HG02970 (cell line): ENCODE results near the gene IFNLR1.
"Not testable (repeated sequence)": the region's sequence is repeated elsewhere in the genome, so short reads cannot be mapped to it uniquely, and the experiment has no call there.

Source experiments
- ATAC-seq: cut with Tn5 transposase; IDR thresholded peaks from one replicate; pipeline ENCODE4 v1.9.1; 2021; ENCODE audit warnings: mild to moderate bottlenecking, moderate library complexity, moderate number of reproducible peaks; ENCODE audit not compliant: unreplicated experiment, low FRiP score

The IFNLR1 gene

DNA sequence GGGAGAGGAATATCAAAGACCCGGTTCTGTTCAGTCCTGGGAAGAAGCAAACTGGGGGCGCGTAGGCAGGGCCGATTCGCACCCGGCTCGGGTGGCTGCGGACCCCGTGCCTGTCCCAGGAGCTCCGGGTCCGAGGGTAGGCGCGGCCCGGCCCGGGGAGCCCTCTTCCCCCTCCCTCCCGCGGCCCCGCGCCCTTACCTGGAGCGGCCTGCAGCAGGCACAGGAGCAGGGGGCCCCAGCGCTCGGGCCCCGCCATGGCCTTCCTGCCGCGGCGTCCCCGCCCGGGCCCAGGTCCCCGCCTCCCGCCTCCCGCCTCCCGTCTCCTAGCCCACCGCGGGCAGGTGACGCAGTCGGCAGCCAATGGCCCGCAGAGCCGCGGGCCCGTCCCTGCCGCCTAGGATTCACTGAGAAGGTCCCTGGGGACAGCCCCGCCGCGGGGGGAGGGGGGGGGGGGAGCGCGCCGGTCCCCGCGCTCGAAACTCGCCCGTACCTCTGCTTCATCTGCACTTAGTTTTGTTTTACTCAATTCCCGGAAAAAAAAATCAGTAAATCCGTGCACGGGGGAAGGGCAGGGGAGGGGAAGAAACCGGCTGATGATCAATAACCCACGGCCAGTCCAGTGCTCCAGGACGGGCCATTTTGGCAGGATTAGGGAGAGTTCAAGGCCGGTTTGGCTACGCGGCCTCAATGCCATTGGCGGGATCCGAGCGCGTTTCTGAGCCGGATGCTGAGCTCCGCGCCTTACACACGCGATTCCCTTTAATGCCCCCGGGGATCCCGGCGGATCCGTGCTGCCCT is at the start of gene IFNLR1:
Gene IFNLR1, minus strand, starts transcription at position 297 of the 798 bp plus-strand sequence. Its CDS starts 41 bp downstream, at position 256.
- ATAC-seq, result peak; percentile 37

DNA sequence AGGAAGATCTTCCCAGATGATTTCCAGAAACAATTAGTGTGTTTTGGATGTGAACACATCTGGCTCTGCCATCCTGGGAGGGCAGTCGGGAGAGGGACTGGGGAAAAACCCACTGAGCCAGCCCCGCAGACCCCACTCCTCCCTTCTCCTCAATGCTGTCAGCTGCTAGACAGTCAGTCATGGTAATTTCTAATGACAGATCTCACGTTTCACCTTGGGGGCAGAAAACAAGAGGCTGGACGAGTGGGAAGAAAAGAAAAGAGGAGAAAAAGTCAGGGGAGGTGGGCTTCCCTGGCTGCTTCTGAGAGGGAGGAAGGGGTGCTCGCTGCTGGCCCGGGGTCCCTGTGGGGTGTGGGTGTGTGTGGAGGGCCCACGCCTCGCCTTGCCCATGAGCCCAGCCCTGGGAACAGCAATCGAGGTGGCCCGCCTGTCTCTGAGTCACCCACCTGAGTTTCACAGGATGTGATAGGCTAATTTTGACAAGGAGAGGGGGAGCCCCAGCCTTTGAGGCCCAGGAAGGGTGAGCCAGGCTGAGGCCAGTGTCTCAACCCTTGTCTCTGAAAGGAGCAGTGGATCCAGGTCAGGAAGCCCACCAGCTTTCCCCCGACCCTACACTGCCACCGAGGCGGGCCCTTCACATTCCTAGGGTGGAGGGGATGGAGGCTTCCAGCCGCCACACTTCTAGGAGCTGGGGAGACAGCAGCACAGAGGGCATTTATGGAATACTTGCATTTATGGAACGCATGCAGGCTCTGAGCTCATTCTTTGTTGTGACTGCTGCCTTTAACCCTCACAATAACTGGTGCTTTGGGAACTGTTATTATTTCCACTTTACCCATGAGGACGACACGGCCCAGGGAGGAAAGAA is 49.1 kb upstream of the IFNLR1 start:
- no peak for ATAC-seq

DNA sequence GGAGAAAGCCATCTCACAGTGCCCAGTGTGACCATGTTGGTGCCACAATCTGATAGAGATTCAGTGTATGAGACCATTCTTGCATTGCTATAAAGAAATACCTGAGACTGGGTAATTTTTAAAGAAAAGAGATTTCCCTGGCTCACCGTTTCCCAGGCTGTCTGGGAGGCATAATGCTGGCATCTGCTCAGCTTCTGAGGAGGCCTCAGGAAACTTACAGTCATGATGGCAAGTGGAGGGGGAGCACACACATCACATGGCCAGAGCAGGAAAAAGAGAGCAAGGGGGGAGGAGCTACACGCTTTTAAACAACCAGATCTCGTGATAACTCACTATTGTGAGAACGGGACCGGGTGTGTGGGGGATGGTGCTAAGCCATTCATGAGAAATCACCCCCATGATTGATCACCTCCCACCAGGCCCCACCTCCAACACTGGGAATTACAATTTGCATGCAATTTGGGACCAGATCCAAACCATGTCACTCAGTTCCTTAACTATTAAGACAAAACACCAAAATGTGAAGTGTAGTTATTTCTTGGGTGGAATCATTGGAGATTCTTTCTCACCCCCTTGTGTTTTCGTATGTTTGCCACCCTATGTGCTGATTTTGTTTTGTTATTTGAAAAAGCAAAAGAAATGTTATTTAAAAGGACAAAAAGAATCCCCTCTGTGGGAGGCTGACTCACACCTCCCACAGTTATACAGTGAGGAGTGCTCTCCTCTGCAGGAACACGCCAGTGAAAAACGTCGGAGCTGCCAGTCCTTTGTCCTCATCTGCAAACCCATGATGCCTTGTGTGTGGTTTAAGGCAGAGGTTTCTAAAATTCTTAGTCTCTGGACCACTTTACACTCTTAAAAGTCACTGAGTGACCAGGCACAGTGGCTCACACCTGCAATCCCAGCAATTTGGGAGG is 46.9 kb upstream of the IFNLR1 start:
- ATAC-seq, result no peak

DNA sequence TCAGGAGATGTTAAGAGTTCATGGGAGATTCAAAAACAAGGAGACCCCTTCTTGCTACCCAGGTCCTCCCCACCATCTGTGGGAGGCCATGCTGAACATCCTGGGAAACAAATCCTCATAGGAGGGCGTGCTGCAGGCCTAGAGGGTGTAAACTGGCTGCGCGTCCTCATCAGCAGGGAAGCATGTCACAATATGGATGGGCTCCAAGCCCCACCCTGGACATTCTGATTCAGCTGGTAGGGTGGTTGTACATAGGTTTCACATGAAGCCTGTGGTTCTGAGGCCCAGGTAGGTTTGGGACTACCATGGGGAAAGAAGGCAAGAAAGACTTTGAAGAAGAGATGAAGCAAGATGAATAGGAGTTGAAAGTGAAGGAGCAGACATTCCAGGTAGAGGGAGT is 44.6 kb upstream of the IFNLR1 start:
- ATAC-seq, result no peak

DNA sequence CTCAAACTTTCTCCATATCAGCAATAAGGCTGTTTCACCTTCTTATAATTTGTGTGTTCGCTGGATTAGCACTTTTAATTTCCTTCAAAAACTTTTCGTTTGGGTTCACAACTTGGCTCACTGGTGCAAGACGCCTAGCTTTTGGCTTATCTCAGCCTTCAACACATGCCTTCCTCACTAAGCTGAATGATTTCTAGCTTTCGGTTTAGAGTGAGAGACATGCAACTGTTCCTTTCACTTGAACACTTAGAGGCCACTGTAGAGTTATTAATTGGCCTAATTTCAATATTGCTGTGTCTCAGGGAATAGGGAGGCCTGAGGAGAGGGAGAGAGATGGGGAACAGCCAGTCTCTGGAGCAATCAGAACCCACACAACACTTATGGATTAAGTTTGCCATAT is 41.2 kb upstream of the IFNLR1 start:
- ATAC-seq, result no peak

DNA sequence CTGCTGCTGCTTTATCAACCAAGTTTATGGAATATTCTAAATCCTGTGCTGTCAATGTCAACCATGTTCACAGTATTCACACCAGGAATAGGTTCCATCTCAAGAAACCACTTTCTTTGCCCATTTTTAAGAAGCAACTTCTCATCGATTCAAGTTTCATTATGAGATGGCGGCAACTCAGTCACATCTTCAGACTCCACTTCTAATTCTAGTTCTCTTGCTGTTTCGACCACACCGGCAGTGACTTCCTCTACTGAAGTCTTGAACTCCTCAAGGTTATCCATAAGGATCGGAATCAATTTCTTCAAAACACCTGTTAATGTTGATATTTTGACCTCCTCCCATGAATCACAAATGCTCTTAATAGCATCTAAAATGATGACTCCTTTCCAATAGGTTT is 39.7 kb upstream of the IFNLR1 start:
- ATAC-seq, result no peak

DNA sequence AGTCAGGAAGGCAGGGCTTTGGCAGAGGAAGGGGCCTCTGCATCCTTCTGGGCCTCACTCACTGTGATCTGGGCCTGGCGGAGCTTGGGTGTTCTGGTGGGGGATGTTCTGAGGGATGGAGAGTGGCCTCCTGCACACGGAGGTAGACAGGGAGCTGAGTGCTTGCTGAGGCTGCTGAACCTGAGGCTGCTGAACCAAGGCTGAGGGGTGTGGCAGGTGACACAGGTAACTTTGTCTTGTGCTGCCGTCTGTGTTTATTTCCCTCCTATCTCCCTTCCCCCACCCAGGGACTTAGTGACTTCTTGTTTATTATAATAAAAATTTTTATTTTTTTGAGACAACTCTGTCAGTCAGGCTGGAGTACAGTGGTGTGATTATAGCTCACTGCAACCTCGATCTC is 37.7 kb upstream of the IFNLR1 start:
- ATAC-seq, result no peak

DNA sequence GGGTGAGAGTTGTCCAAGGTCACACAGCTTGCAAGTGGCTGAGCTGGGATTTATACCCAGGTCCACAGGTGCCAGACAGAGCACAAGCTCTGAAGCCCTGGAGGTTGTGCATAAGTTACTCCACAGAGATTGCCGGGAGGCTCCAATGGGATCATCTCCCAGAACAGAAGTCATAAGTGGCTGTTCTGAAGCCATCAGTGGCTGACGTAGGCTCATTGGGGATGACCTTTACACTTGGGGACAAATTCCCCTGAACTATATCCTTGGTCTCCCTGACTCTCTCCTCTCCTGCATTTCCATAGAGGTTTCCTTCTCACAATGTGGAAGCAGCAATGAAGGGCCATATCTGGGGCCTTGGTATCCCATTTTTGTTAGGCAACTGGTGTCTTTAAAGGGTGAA is 37.0 kb upstream of the IFNLR1 start:
- ATAC-seq, result no peak

DNA sequence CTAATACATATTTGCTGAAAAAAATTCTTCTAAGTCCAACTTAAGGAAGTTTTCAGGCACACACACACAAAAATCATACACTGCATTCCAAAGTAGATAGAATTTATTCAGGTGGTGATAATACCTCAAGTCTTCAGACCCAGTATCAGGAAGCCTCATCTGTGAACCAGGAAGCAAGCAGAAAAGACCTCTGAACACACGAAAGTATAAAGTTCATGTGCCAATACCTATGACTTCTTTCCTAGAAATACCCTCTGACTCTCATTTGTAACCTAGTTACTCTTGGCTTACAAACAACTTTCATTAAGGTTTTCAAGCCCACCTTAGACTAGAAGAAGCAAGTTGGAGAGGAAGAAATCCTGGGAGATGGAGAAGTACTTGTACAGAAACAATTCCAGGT is 35.7 kb upstream of the IFNLR1 start:
- ATAC-seq, result no peak

DNA sequence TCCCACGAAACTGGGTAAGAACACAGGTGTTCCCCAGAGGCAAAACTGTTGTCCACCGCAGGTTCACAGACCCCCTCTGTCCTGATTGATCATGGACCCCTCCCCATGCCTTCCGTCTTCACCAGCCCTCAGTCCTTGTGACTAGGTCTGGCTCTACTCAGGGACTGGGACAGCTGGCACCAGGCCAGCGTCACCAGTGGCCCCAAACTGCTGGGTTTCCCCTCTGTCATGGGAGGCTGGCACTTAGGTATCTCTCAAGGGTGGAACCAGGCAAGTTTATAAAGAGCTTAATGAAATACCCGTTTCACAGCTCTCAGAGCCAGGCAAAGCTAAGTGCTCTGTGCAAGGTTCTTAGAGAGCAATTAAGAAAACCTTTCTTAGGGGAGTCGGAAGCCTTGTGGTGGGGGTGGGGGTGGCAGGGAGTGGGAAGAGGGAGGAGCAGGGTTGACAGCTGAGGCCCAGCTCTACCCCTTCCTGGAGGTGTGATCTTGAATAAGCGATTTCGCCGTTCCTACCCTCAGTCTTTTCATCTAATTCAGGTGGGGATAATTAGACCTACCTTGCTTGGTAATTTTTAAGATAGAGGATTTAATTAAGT is 35.0 kb upstream of the IFNLR1 start:
- ATAC-seq, result no peak

DNA sequence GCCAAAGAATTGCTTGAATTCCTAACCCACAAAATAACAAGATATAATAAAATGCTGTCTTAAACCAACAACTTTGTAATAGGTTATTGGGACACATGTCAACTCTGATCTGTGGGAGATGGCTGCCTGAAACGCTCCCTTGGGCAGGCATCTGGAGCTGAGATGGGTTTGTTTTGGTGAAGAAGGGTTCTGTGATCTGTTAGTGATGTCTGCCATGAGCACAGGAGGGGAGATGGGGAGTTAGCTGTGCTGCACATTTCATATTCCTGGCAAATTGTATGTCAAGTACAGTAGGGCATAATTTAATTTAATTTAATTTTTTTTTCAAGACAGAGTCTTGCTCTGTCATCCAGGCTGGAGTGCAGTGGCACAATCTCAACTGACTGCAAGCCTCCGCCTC is 34.2 kb upstream of the IFNLR1 start:
- ATAC-seq, result no peak

DNA sequence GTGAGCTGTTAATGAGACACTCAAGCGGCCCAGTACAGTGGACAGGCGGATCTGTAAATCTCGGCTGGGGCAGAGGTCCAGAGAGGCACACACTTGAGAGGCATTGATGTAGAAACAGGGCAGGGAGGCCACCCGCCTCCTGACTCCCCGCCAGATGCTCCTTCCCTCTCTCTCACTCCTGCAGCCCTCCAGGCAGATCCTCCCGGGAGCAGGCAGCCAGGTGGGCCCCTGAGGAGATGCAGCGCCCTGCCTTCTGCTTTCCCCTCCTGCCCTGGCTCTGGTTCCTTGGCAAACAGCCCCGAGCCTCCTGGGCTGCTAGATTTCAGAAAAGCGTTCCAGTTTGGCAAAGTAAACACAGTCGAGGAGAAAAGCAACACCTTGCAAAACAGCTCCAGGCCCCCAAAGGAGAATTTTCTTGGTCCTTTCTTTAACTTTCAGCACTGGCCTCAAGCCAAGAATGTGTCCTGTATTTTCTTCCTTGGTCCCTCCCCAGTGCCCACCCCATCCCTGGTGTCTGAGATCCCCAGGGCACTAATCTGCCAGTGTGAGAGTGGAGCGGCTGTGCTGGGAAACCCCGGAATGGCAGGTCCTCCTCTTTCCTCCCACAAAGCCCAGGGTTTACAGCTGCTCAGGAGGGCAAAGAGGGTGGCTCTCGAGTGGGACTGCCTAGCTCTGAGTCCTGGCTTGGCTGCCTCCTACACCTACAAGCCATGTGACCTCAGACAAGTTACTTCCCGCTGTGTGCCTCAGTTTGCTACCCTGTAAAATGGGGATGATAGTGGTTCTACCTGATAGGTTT is 29.4 kb upstream of the IFNLR1 start:
- no peak for ATAC-seq

DNA sequence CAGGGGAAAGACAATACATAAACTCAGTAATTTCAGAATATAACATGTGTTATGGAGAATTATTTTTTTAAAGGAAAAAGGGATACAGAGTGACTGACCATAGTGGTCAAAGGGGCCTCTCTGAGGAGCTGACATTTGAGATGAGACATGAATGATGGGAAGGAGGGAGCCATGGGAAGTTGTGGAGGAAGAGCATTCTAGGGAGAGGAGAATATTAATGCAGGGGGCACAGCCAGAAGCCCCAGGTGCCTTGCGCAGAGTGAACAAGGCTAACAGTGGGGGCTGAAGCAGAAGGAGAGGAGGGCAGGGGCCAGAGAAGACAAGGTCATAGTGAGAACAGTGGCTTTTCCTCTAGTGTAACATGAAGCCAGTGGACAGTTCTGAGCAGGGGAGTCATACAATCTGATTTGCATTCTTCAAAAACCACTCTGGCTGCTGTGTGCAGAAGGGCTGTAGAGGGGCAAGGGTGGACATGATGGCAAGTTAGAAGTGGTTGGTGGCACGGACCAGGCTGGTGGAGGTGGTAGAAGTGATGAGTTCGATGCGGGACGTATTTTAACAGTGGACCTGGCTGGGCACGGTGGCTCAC is 28.2 kb upstream of the IFNLR1 start:
- ATAC-seq, result no peak

DNA sequence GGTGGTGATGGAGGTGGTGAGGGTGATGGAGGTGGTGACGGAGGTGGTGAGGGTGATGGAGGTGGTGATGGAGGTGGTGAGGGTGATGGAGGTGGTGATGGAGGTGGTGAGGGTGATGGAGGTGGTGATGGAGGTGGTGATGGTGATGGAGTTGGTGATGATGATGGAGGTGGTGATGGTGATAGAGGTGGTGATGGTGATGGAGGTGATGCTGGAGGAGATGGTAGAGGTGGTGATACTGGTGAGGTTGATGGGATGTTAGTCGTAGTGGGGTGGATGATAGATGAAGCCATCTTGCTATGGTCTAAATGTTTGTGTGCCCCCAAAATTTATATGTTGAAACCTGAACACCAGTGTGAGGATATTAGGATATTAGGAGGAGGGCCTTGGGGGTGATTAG is 25.3 kb upstream of the IFNLR1 start:
- no peak for ATAC-seq

DNA sequence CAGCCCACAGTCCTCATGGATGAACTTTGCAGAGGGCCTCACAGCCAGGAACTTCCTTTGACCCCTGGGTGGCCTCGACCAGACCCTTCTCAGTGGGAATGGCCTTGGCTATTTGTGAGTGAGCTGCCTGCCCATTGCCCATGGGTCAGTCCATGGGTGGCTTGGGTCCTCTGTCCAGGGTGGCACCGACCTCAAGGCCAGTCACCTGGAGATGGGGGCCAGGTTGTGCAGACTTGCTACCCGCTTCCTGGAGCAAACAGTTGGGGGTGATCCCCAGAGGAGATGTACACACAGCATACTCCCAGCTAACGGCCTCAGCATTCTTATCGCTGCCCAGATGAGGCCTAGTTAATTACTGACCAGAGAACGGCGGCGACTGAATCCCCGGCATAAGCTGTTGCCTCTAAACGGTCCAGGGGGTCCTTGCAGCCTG is 23.1 kb upstream of the IFNLR1 start:
- no peak for ATAC-seq

DNA sequence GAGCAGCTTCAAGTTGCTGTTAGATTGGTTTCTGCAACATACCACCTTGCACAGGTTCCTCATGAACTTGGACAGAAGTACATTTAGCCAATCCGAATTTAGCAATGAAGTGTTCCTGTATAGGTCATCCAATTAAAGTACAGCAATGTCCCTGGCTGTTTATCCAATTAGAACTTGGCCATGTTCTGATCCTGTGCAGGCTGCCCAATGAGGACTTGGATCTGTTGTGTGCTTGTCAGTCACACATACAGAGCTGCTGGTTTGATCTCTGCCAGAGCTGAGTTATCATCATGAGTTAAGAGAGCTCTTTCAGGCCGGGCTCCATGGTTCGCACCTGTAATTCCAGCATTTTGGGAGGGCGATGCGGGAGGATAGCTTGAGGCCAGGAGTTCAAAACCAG is 22.0 kb upstream of the IFNLR1 start:
- no peak for ATAC-seq

DNA sequence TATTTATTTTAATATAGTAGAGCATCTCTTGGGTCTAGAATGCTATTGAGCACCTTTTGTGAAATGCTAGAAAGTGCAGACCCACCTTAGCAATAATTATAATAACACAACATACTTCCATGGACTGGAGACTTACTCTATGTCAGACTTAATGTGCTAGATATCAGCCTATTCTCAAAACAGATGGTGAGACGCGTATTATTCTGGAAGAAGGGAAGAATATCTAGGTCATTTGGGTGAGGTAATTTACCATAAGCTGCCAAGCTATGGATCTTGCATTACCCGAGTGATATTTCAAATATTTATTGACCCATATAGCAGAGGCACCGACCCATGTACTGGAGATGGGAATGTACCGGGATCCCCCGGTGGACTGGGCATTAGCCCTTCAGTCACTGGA is 20.6 kb upstream of the IFNLR1 start:
- ATAC-seq, result no peak

DNA sequence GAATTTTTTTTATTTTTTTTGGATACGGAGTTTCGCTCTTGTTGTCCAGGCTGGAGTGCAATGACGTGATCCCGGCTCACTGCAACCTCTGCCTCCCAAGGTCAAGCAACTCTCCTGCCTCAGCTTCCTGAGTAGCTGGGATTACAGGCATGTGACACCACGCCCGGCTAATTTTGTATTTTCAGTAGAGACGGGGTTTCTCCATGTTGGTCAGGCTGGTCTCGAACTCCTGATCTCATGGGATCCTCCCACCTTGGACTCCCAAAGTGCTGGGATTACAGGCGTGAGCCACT is 20.3 kb upstream of the IFNLR1 start:
- ATAC-seq, result not testable (repeated sequence)
